Activated T-helper 17 cell treated with anti-CD3 and anti-CD28 coated beads, Interleukin-2, amount 50 U/mL, for 72 hours (primary cell): ENCODE measurements around the gene RPA3. TPM values are rescaled to one million over a fixed set of nuclear protein-coding genes. Genes with fewer than 3 reads are reported as not detected.
A peak's percentile ranks its signal among the peaks of the same experiment; 100 is the strongest.

Source experiments
- ATAC-seq: fragments of 150-1000 bp; cut with Tn5 transposase; replicated peaks from 2 replicates; pipeline ENCODE4 v1.10.0; 2021; ENCODE audit warnings: mild to moderate bottlenecking, moderate library complexity
- H3K27ac Mint-ChIP-seq: one replicate; pipeline ENCODE4 v1.8.0; 2022; ENCODE audit warnings: mixed read lengths
- H3K27me3 Mint-ChIP-seq: one replicate; pipeline ENCODE4 v1.8.0; 2022; ENCODE audit warnings: mixed read lengths
- H3K36me3 Mint-ChIP-seq: one replicate; pipeline ENCODE4 v1.8.0; 2022; ENCODE audit warnings: low read depth, mild to moderate bottlenecking, mixed read lengths
- H3K4me1 Mint-ChIP-seq: one replicate; pipeline ENCODE4 v1.8.0; 2022; ENCODE audit warnings: mixed read lengths
- H3K4me3 Mint-ChIP-seq: one replicate; pipeline ENCODE4 v1.8.0; 2022; ENCODE audit warnings: mild to moderate bottlenecking, mixed read lengths
- H3K9me3 Mint-ChIP-seq: one replicate; pipeline ENCODE4 v1.8.0; 2022; ENCODE audit warnings: mixed read lengths
- total RNA-seq, 2 donors: library from RNA; stranded (reverse); gene quantifications; one replicate each; pipeline ENCODE4 v1.2.3, GENCODE V29; 2022

Gene RPA3
- total RNA-seq, result 100 to 1,000 TPM; 102 to 136 TPM

- H3K9me3 Mint-ChIP-seq, result no peaks in the 10 kb centered on the region
- H3K27ac Mint-ChIP-seq, result peak within 1 kb of the TSS; percentile 46
- H3K4me1 Mint-ChIP-seq, result peaks cover 4% of the 10 kb centered on the region
- peak within 1 kb of the TSS; percentile 53 for H3K4me3 Mint-ChIP-seq
- peaks cover 4% of the 10 kb centered on the region for H3K36me3 Mint-ChIP-seq
- ATAC-seq, result no peak
- H3K27me3 Mint-ChIP-seq, result no peaks in the 10 kb centered on the region
These were observed at the start of gene RPA3 for GRCh38 chr7:7718492-7718891. Gene RPA3 (minus strand): TSS chr7:7718607. CDS start chr7:7640418, 78,189 bp downstream.

GRCh38 chr7:7766671-7767070, 48.3 kb upstream of the RPA3 start:
- no peak overlapping the region for H3K27ac Mint-ChIP-seq

DNA sequence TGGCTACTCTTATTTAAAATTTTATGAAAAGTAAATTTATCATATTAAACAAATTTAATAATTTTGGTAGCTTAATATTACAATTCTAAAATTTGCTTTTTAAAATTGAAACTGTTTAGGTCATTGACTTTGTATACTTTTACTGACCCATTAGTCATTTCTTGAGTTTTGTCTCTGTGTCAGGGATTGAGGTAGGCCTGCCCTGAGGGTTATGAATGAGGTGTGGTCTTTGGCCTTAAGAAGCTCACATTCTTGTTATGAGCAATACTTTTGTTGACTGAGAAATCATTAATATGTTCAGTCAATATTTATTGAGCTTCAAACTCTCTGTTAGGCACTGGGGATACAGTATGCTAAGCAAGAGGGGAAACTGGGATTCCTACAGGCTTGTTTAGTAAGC, 47.0 kb upstream of the RPA3 start:
- Mint-ChIP-seq H3K9me3 (no peaks in the 10 kb centered on the region), H3K27ac (peak overlapping the region; percentile 63), H3K36me3 (no peaks in the 10 kb centered on the region), H3K27me3 (no peaks in the 10 kb centered on the region), H3K4me3 (no peak overlapping the region), H3K4me1 (peaks cover 24% of the 10 kb centered on the region)
- ATAC-seq, result peak; percentile 36

More at GRCh38 chr7:7766671-7767070, 48.3 kb upstream of the RPA3 start:
- ATAC-seq, result no peak
- Mint-ChIP-seq H3K4me3 (no peak overlapping the region), H3K4me1 (peaks cover 19% of the 10 kb centered on the region), H3K36me3 (no peaks in the 10 kb centered on the region), H3K9me3 (no peaks in the 10 kb centered on the region), H3K27me3 (no peaks in the 10 kb centered on the region)

DNA sequence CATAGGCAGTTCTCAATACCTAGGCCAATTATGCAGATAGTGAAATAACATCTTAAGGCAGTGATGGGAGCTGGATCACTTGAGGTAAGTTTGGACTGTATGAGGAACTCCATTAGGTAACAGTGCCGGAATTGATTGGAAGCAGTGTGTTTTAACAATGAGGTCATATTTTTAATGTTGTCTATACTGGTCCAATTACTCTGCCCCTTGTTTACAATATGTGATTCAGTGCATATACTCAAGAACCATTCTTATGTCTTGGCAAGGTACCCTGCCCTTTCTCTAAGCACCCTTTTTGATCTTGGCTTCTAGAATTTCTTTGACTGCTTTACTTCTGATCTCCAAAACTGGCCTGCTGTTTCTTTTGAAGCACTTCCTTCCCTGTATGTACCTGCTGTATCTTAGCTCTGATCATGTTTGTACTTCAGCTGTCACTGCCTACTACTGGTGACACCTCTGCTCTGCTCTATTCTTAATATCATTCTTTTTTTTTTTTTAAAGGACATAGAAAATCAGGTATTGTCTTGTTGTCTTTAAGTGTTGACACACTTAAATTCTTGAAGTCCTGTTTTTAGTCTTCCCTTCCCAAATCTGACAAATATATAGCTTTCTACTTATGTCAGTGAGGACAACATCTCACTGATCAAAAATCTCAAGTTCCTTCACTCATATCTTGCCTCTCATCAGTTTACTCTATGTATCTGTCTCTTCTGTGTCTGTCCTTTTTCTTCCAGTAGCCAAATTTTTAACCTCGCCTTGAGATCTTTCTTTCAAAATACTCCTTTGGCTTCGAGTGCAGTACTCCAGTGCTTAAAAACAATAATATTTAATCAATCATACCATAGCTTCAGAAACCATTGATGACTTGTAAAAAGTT, 46.4 kb upstream of the RPA3 start:
- peak; percentile 21 for ATAC-seq
- Mint-ChIP-seq H3K4me1 (peaks cover 24% of the 10 kb centered on the region), H3K36me3 (no peaks in the 10 kb centered on the region), H3K27me3 (no peaks in the 10 kb centered on the region), H3K27ac (peak overlapping the region; percentile 63), H3K4me3 (no peak overlapping the region), H3K9me3 (no peaks in the 10 kb centered on the region)

DNA sequence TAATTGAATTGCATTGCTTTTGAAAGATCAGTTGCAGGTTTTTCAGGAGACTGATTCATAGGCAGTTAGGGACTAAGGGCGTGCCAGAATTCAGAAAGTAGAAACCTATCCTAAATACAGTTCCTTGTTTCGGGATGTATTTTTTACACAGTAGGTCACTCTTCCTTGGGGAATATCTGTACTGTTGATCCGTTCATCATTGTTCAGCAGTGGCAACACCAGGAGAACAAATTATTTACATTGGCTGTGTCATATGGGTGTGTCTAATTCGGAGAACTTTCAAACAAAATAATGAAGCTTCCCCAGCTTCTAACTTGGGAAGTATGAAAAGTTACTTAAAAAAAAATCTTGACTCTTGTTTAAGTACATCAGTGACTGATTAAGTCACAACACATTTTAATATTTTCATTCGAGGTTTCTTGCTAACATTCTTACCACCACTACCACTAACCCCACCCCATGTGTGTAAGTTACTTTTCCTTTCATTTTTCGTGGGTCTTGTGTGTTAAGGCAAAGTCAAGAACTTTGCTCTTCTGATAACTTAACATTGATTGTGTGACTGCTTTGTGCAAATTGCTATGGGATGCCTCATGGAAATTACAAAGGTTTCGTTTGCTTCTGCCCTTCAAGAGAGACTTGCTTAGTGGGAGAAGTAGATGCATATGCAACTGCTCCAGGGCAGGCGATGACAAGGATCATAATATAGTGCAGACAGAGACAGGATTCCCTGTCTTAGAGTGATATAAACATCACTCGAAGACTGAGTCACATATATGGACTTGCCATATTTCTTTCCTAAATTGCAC, 43.8 kb upstream of the RPA3 start:
- no peaks in the 10 kb centered on the region for H3K9me3 Mint-ChIP-seq
- peak overlapping the region; percentile 34 for H3K27ac Mint-ChIP-seq
- no peaks in the 10 kb centered on the region for H3K36me3 Mint-ChIP-seq
- peak; percentile 82 for ATAC-seq
- H3K27me3 Mint-ChIP-seq, result no peaks in the 10 kb centered on the region
- peaks cover 29% of the 10 kb centered on the region for H3K4me1 Mint-ChIP-seq
- H3K4me3 Mint-ChIP-seq, result peak overlapping the region; percentile 80

GRCh38 chr7:7761340-7761973, 43.0 kb upstream of the RPA3 start:
- no peak for ATAC-seq
- Mint-ChIP-seq H3K27me3 (no peaks in the 10 kb centered on the region), H3K4me3 (peak overlapping the region; percentile 80), H3K27ac (peak overlapping the region; percentile 34), H3K36me3 (no peaks in the 10 kb centered on the region), H3K9me3 (no peaks in the 10 kb centered on the region), H3K4me1 (peaks cover 29% of the 10 kb centered on the region)

DNA sequence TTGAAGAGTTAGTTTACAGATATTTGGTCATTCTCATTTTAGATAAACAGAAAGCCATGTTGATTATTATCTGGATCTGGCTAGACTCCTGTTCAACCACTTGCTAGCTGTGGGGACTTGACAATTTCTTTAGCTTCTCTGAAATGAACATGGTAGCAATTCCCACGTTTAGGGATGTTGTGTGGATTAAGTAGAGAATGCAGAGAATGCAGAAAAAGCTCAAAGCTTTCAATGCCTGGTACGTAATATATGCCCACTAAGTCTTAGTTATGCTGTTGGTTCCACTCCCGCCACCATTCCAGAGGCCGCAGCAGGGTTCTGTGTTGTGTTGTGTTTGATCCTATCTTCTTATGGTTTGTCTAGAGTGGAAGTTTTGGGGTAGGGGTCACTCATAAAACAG, 39.2 kb upstream of the RPA3 start:
- Mint-ChIP-seq H3K27me3 (no peaks in the 10 kb centered on the region), H3K27ac (no peak overlapping the region), H3K36me3 (no peaks in the 10 kb centered on the region), H3K4me1 (peaks cover 13% of the 10 kb centered on the region), H3K9me3 (no peaks in the 10 kb centered on the region), H3K4me3 (no peak overlapping the region)
- no peak for ATAC-seq

DNA sequence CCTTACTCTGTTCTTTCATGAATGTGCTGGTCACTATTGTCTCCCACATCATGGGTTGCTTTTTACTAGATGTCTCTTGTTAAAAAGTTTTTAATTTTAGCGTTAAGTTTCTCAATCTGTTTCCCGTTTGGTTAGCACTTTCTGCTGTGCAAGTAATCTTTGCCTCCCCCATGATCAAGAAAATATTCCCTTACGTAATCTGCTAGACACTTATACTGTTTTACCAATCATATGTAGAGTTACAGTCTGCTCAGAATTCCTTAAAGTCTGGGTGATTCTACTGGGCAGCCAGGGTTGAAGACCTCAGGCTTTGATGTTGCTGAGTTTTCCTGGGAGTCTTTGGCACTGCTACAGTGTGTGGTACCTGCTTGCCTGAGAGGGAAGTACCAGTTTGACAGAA, 38.2 kb upstream of the RPA3 start:
- no peak overlapping the region for H3K4me3 Mint-ChIP-seq

DNA sequence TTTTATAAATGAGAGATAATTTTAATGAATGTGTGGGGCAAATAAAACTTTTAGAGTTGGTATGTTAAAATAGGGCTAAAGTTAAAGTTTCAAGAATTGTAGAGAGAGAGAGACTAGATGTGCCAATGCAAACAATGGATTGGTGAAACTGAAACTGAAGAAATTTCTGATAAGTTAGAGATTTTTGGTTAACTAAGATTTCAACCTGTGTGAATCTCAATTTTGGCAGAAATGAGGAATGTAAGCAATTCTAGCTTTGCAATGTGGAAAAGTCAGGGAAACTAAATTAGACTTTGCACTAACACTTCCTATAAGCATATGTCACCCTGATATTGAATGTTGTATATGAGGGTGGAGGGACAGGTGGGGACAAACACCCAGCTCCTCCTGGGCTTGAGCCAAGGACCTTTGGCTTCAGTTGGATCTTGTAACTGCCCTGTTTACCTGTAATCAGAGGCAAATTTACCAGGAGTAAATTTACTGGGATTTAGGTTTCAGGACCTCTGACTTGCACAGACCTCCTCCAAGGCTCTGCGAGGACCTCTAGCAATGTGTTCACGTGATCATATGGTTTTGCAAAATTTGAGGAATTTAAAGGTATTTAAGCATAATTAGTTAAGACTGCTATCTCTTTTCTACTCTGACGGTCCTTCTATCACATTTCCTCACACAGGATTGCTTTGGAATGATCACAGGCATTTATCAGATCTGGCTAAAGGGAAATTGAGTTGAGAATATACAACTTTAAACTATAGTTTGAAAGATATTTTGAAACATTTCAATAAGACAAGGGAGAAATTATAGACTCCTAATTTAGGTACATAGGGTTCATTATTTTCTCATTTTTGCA, 33.1 kb upstream of the RPA3 start:
- no peak for ATAC-seq
- H3K27ac Mint-ChIP-seq, result no peak overlapping the region
- H3K9me3 Mint-ChIP-seq, result no peaks in the 10 kb centered on the region
- no peaks in the 10 kb centered on the region for H3K27me3 Mint-ChIP-seq
- H3K4me1 Mint-ChIP-seq, result no peaks in the 10 kb centered on the region
- no peaks in the 10 kb centered on the region for H3K36me3 Mint-ChIP-seq
- no peak overlapping the region for H3K4me3 Mint-ChIP-seq

More for the DNA sequence above, 38.2 kb upstream of the RPA3 start:
- no peaks in the 10 kb centered on the region for H3K9me3 Mint-ChIP-seq
- no peaks in the 10 kb centered on the region for H3K36me3 Mint-ChIP-seq
- ATAC-seq, result no peak
- H3K27me3 Mint-ChIP-seq, result no peaks in the 10 kb centered on the region
- H3K4me1 Mint-ChIP-seq, result peaks cover 9% of the 10 kb centered on the region
- no peak overlapping the region for H3K27ac Mint-ChIP-seq

- Mint-ChIP-seq H3K4me1 (no peaks in the 10 kb centered on the region), H3K4me3 (no peak overlapping the region), H3K27me3 (no peaks in the 10 kb centered on the region), H3K36me3 (no peaks in the 10 kb centered on the region), H3K9me3 (no peaks in the 10 kb centered on the region), H3K27ac (no peak overlapping the region)
- no peak for ATAC-seq
These were observed 32.3 kb upstream of the RPA3 start for GRCh38 chr7:7750571-7751242.

GRCh38 chr7:7746458-7746857, 28.1 kb upstream of the RPA3 start:
- no peaks in the 10 kb centered on the region for H3K36me3 Mint-ChIP-seq
- H3K9me3 Mint-ChIP-seq, result no peaks in the 10 kb centered on the region
- no peak overlapping the region for H3K27ac Mint-ChIP-seq
- no peaks in the 10 kb centered on the region for H3K27me3 Mint-ChIP-seq
- H3K4me1 Mint-ChIP-seq, result no peaks in the 10 kb centered on the region
- no peak for ATAC-seq
- H3K4me3 Mint-ChIP-seq, result no peak overlapping the region

GRCh38 chr7:7745966-7746365, 27.6 kb upstream of the RPA3 start:
- H3K36me3 Mint-ChIP-seq, result no peaks in the 10 kb centered on the region
- no peaks in the 10 kb centered on the region for H3K9me3 Mint-ChIP-seq
- ATAC-seq, result no peak
- no peaks in the 10 kb centered on the region for H3K4me1 Mint-ChIP-seq
- no peaks in the 10 kb centered on the region for H3K27me3 Mint-ChIP-seq
- H3K4me3 Mint-ChIP-seq, result no peak overlapping the region
- H3K27ac Mint-ChIP-seq, result no peak overlapping the region

GRCh38 chr7:7745258-7745657, 26.9 kb upstream of the RPA3 start:
- ATAC-seq, result no peak
- Mint-ChIP-seq H3K27ac (no peak overlapping the region), H3K27me3 (no peaks in the 10 kb centered on the region), H3K9me3 (no peaks in the 10 kb centered on the region), H3K4me3 (no peak overlapping the region), H3K36me3 (no peaks in the 10 kb centered on the region), H3K4me1 (no peaks in the 10 kb centered on the region)
